Type B pancreatic cell (in vitro differentiated cells): ENCODE results near the gene MAPK13. TPM values are rescaled to one million over a fixed set of nuclear protein-coding genes. Genes with fewer than 3 reads are reported as not detected.
A peak's percentile ranks its signal among the peaks of the same experiment; 100 is the strongest.

Source experiments
- DNase-seq: peaks from one replicate; pipeline ENCODE4 v3.0.0; 2021; ENCODE audit warnings: mixed read lengths; ENCODE audit not compliant: unreplicated experiment; ENCODE audit errors: extremely low spot score
- H3K27ac Mint-ChIP-seq: 2 replicates; pipeline ENCODE4 v1.8.0; 2021; ENCODE audit warnings: mild to moderate bottlenecking, mixed read lengths
- H3K27me3 Mint-ChIP-seq: 2 replicates; pipeline ENCODE4 v1.8.0; 2021; ENCODE audit warnings: mixed read lengths
- H3K36me3 Mint-ChIP-seq: 2 replicates; pipeline ENCODE4 v1.8.0; 2021; ENCODE audit warnings: mixed read lengths
- H3K4me1 Mint-ChIP-seq: one replicate; pipeline ENCODE4 v1.8.0; 2021; ENCODE audit warnings: mixed read lengths; ENCODE audit not compliant: unreplicated experiment
- H3K4me3 Mint-ChIP-seq: 2 replicates; pipeline ENCODE4 v1.8.0; 2021; ENCODE audit warnings: mild to moderate bottlenecking, mixed read lengths
- H3K9me3 Mint-ChIP-seq: 2 replicates; pipeline ENCODE4 v1.8.0; 2021; ENCODE audit warnings: mixed read lengths
- total RNA-seq: library from RNA; stranded (reverse); gene quantifications from 2 replicates; pipeline ENCODE4 v1.2.1, GENCODE V29; 2021; ENCODE audit warnings: low replicate concordance
- TF ChIP-seq, protein P1 (sequence below): fragments of 200-600 bp; sonication (generic); conservative IDR thresholded peaks from 2 replicates; pipeline ENCODE4 v1.5.0; 2021; ENCODE audit warnings: antibody characterized with exemption, mild to moderate bottlenecking

MAPK13 gene
- total RNA-seq, 1 donor from 2014 or later, result 29.4 TPM

DNA sequence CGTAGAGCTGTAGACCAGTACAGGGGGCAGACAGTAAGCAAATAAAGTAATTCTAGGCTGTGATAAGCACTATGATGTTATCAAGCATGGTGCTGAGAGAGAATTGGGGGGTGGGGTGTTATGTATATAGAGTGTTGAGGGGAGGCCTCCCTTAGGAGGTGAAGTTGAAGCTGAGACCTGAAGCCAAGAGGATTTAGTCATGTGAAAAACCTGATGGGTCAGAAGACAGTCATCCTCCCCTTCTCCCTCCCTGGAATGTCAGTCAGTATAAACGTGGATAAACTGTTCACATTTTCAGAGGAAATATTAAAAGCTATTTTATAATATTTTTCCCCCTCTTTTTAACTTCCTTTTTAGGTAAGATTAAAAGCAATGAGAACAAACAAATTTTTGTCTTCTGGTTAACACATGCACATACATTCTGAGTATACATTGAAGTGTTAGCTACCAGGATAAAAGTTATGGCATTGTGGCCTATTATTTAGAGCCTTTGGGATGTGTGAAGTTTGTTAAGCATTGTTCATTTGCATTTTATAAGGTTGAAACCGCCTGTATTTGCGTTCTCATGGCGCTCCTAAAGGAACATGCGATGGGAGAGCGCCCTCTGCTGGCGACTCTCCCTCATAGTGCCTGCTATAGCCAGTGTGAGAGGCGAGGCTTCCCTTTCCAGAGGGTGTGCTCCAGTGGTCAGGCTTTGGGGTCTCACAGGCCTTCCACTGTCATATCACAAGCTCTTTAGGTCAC, 35.4 kb upstream of the MAPK13 start:
- TF ChIP-seq, protein P1, sequence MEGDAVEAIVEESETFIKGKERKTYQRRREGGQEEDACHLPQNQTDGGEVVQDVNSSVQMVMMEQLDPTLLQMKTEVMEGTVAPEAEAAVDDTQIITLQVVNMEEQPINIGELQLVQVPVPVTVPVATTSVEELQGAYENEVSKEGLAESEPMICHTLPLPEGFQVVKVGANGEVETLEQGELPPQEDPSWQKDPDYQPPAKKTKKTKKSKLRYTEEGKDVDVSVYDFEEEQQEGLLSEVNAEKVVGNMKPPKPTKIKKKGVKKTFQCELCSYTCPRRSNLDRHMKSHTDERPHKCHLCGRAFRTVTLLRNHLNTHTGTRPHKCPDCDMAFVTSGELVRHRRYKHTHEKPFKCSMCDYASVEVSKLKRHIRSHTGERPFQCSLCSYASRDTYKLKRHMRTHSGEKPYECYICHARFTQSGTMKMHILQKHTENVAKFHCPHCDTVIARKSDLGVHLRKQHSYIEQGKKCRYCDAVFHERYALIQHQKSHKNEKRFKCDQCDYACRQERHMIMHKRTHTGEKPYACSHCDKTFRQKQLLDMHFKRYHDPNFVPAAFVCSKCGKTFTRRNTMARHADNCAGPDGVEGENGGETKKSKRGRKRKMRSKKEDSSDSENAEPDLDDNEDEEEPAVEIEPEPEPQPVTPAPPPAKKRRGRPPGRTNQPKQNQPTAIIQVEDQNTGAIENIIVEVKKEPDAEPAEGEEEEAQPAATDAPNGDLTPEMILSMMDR, result peak; percentile 98
- no peak overlapping the region for H3K4me3 Mint-ChIP-seq
- no peaks in the 10 kb centered on the region for H3K27me3 Mint-ChIP-seq
- H3K27ac Mint-ChIP-seq, result peak overlapping the region; percentile 70
- peaks cover 37% of the 10 kb centered on the region for H3K4me1 Mint-ChIP-seq
- H3K9me3 Mint-ChIP-seq, result no peaks in the 10 kb centered on the region
- H3K36me3 Mint-ChIP-seq, result no peaks in the 10 kb centered on the region
- peak; percentile 80 for DNase-seq

GRCh38 chr6:36095497-36096391, 34.6 kb upstream of the MAPK13 start:
- no peaks in the 10 kb centered on the region for H3K36me3 Mint-ChIP-seq
- H3K27me3 Mint-ChIP-seq, result no peaks in the 10 kb centered on the region
- TF ChIP-seq, protein P1, result no peak
- no peaks in the 10 kb centered on the region for H3K9me3 Mint-ChIP-seq
- peak overlapping the region; percentile 64 for H3K4me3 Mint-ChIP-seq
- DNase-seq, result no peak
- peak overlapping the region; percentile 88 for H3K27ac Mint-ChIP-seq
- peaks cover 41% of the 10 kb centered on the region for H3K4me1 Mint-ChIP-seq

DNA sequence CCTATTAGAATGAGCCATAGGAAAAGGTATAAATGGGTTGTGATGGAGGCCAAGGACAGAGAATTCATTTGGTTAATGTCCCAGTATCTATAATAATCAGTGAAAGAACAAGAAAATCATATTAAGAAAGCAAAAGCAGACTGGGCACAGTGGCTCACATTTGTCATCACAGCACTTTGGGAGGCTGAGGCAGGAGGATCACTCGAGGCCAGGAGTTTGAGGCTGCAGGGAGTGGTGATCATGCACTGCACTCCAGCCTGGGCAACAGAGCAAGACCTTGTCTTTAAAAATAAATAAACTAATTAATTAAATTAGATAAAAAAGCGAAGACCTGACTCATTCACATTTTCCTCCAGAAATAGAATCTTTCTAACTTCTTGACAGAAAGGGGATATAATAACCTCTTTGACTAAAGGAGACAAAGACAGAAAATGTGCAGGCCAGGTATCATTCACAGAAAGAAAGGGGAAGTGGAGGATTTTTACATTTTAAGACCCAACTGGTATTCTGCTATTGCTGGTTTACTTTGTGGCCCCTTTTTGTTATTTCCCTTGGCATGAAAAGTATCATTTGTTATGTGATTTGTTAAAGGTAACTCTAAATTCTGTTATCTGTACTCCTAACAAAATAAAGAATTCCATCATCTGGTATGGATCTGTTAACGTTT, 31.9 kb upstream of the MAPK13 start:
- H3K36me3 Mint-ChIP-seq, result peaks cover 9% of the 10 kb centered on the region
- no peaks in the 10 kb centered on the region for H3K9me3 Mint-ChIP-seq
- no peak overlapping the region for H3K4me3 Mint-ChIP-seq
- H3K4me1 Mint-ChIP-seq, result peaks cover 41% of the 10 kb centered on the region
- H3K27me3 Mint-ChIP-seq, result no peaks in the 10 kb centered on the region
- DNase-seq, result no peak
- TF ChIP-seq, protein P1, result no peak
- H3K27ac Mint-ChIP-seq, result peak overlapping the region; percentile 60

DNA sequence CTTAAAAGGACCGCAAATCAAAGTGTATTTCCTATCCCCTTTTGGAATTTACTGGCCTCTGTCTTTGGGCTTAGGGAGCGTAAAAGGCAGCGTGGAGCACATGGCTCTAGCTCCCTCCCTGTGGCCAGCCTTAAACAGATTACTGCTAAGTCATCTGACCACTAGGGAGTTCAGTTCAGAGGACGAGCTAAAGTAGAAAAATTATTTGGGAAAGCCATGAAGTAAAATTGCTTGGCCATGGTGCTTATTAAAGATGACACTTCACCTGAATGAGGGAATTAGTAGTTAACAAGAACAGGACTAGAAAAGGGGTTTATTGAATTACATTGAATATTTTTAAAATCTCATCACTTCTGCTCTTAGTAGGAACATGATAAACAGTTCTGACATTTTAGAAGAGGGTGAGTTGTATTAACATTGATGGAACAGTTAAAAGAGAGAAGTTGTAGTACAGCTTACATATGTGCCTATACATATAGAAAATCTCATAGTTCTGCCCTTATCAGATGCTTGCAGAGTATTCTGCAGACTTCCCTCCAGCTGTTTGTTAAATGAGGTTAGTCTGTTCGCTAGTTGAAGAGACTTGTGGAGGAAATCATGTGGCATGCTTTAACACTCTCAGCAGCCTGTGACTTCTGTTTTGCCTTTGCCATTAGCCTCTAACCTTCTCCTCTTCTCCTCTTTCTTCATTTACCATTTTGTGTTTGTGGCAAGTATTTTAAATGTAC, 31.2 kb upstream of the MAPK13 start:
- Mint-ChIP-seq H3K4me1 (peaks cover 41% of the 10 kb centered on the region), H3K4me3 (no peak overlapping the region), H3K36me3 (peaks cover 12% of the 10 kb centered on the region), H3K27me3 (no peaks in the 10 kb centered on the region), H3K27ac (peak overlapping the region; percentile 60), H3K9me3 (no peaks in the 10 kb centered on the region)
- TF ChIP-seq, protein P1, result peak; percentile 42
- DNase-seq, result no peak

DNA sequence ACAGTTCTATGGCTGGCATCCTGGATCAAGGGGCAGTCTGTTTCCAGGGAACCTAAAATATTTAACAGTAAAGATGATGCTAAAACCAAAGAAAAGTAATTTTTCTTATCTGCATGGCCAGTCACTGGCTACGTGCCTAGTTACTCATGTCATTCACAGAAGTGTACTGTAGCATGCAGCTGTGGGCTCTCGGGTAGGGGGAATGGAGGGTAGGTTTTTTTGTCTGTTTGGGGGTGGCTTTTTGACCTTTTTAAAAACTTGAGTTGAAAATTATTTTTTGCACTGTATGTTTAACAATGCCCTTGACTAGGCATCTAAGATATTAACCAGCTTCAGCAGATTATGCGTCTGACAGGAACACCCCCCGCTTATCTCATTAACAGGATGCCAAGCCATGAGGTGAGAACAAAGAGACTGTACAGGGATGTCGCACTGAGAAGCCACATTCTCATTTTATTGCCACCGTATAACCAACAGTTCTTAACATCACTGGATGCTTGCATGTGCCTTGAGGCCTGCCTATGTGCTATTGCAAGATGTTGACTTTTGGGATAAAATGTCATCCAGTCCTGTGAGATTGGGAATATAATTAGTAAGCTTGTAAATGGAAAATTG, 30.3 kb upstream of the MAPK13 start:
- Mint-ChIP-seq H3K27ac (no peak overlapping the region), H3K9me3 (no peaks in the 10 kb centered on the region), H3K4me3 (no peak overlapping the region)

More for the DNA sequence above, 30.3 kb upstream of the MAPK13 start:
- peaks cover 36% of the 10 kb centered on the region for H3K4me1 Mint-ChIP-seq
- peaks cover 15% of the 10 kb centered on the region for H3K36me3 Mint-ChIP-seq
- DNase-seq, result no peak
- TF ChIP-seq, protein P1, result no peak
- no peaks in the 10 kb centered on the region for H3K27me3 Mint-ChIP-seq
